ENCODE data around the gene KLHDC8B.

Gene KLHDC8B

GRCh38 chr3:49177073-49177472 lies 5.7 kb downstream of the KLHDC8B start:
- no peak for TF ChIP-seq CTCF (IDR thresholded peaks at IDR 0.05; ENCODE audit: low read depth, low read length)
- no peak overlapping the region for H3K4me3 ChIP-seq (ENCODE audit: low read depth, low read length)
- in situ Hi-C loops (cut with HindIII; ENCODE audit: low sequenced_read_pairs) = no loop called here
- no peak for DNase-seq (ENCODE audit: low read depth, low spot score)

GRCh38 chr3:49180116-49180515 lies 8.7 kb downstream of the KLHDC8B start:
- H3K4me3 ChIP-seq (ENCODE audit: low read depth, low read length) = no peak overlapping the region
- in situ Hi-C loops (cut with HindIII; ENCODE audit: low sequenced_read_pairs) = no loop called here
- no peak for DNase-seq (ENCODE audit: low read depth, low spot score)
- no peak for TF ChIP-seq CTCF (IDR thresholded peaks at IDR 0.05; ENCODE audit: low read depth, low read length)

- no peak for DNase-seq (ENCODE audit: low read depth, low spot score)
- H3K4me3 ChIP-seq (ENCODE audit: low read depth, low read length) = no peak overlapping the region
- in situ Hi-C loops (cut with HindIII; ENCODE audit: low sequenced_read_pairs) = no loop called here
- no peak for TF ChIP-seq CTCF (IDR thresholded peaks at IDR 0.05; ENCODE audit: low read depth, low read length)
Observed at GRCh38 chr3:49181351-49181750, 10.0 kb downstream of the KLHDC8B start.

GRCh38 chr3:49182682-49183081 lies 11.3 kb downstream of the KLHDC8B start:
- no peak for DNase-seq (ENCODE audit: low read depth, low spot score)
- no peak for TF ChIP-seq CTCF (IDR thresholded peaks at IDR 0.05; ENCODE audit: low read depth, low read length)
- in situ Hi-C loops (cut with HindIII; ENCODE audit: low sequenced_read_pairs) = no loop called here
- no peak overlapping the region for H3K4me3 ChIP-seq (ENCODE audit: low read depth, low read length)

GRCh38 chr3:49183873-49184272 lies 12.5 kb downstream of the KLHDC8B start:
- in situ Hi-C loops (cut with HindIII; ENCODE audit: low sequenced_read_pairs) = no loop called here
- no peak overlapping the region for H3K4me3 ChIP-seq (ENCODE audit: low read depth, low read length)
- no peak for DNase-seq (ENCODE audit: low read depth, low spot score)
- no peak for TF ChIP-seq CTCF (IDR thresholded peaks at IDR 0.05; ENCODE audit: low read depth, low read length)

GRCh38 chr3:49191741-49192140 lies 20.3 kb downstream of the KLHDC8B start:
- no peak overlapping the region for H3K4me3 ChIP-seq (ENCODE audit: low read depth, low read length)
- in situ Hi-C loops (cut with HindIII; ENCODE audit: low sequenced_read_pairs) = no loop called here
- DNase-seq (ENCODE audit: low read depth, low spot score) = no peak
- TF ChIP-seq CTCF (IDR thresholded peaks at IDR 0.05; ENCODE audit: low read depth, low read length) = no peak

- TF ChIP-seq CTCF (IDR thresholded peaks at IDR 0.05; ENCODE audit: low read depth, low read length) = no peak
- H3K4me3 ChIP-seq (ENCODE audit: low read depth, low read length) = no peak overlapping the region
- in situ Hi-C loops (cut with HindIII; ENCODE audit: low sequenced_read_pairs) = no loop called here
- DNase-seq (ENCODE audit: low read depth, low spot score) = no peak
Observed at GRCh38 chr3:49198161-49198560, 26.8 kb downstream of the KLHDC8B start.
